H1 (cell line): ENCODE results near the gene RTL5. TPM values are rescaled to one million over a fixed set of nuclear protein-coding genes. Genes with fewer than 3 reads are reported as not detected.

Experiments used
- POLR2AphosphoS5 ChIP-seq: IDR thresholded peaks from 2 replicates; pipeline ENCODE4 v1.6.1; 2011; ENCODE audit warnings: low read depth, low read length
- polyA plus RNA-seq, 7 experiments: library from polyadenylated mRNA; depleted of rRNA in 3 of 7; stranded (reverse) in 5 of 7; unstranded in 2 of 7; fragments of >200 nt in 5 of 7; fragments of 200-250 nt in 2 of 7; gene quantifications; 1 replicate in 5 of 7; 2 replicates in 1 of 7; 4 replicates in 1 of 7; pipeline versions ENCODE4 v1.2.1 to v1.2.3, GENCODE V29; 2011 to 2013; ENCODE audit warnings: missing spikeins in 2 of 7, mixed read lengths in 2 of 7
- total RNA-seq: library from RNA; stranded (reverse); fragmentation: NEBNext Ultra II Directional; extraction: Animal tissue kit (Norgen Biotek cat#: 25700); gene quantifications from 2 replicates; pipeline ENCODE4 v1.2.1, GENCODE V29; 2021

RTL5 gene
- total and polyA plus RNA-seq, 2 of the 8 experiments (the other 6 are each of a cell fraction or from before 2014, with no cell fraction given): 0.57 to 1.9 TPM

- no peak for TF ChIP-seq POLR2AphosphoS5
These were observed 36.3 kb downstream of the RTL5 start (continued) for GRCh38 chrX:72095370-72095769.
